OCI-LY3 (cell line): ENCODE results near the gene VPS50.

Experiments
- EZH2phosphoT487 ChIP-seq: fragments of 200-600 bp; shearing (Covaris generic); IDR thresholded peaks from 2 replicates; pipeline ENCODE4 v1.6.1; 2018; ENCODE audit warnings: antibody characterized with exemption, mixed run types, low read depth
- TF ChIP-seq, protein P1 (sequence below): fragments of 200-600, 300-600 bp; sonication (generic); IDR thresholded peaks from 2 replicates; pipeline ENCODE4 v1.5.1; 2014; ENCODE audit warnings: antibody characterized with exemption, low read length, low read depth

DNA sequence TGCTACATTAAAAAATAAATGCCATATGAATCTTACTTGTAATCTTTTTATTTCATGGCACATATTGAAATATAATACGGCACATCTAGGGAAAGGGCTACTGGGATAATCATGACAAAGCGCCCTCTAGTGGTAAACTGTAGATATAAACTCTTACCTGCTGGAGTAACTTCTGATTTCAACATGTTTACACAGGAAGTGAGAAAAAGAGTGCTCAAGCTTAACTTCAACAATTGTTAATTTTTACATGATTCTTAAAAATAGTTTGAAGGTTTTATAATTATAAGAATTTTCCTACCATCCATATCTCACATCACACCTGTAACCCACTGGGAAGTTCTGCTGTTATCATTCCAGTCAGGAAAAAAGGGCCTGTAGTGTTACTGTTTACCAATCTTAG, 3.9 kb upstream of the VPS50 start:
- TF ChIP-seq, protein P1, sequence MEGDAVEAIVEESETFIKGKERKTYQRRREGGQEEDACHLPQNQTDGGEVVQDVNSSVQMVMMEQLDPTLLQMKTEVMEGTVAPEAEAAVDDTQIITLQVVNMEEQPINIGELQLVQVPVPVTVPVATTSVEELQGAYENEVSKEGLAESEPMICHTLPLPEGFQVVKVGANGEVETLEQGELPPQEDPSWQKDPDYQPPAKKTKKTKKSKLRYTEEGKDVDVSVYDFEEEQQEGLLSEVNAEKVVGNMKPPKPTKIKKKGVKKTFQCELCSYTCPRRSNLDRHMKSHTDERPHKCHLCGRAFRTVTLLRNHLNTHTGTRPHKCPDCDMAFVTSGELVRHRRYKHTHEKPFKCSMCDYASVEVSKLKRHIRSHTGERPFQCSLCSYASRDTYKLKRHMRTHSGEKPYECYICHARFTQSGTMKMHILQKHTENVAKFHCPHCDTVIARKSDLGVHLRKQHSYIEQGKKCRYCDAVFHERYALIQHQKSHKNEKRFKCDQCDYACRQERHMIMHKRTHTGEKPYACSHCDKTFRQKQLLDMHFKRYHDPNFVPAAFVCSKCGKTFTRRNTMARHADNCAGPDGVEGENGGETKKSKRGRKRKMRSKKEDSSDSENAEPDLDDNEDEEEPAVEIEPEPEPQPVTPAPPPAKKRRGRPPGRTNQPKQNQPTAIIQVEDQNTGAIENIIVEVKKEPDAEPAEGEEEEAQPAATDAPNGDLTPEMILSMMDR = peak; percentile 78
- TF ChIP-seq EZH2phosphoT487 = no peak
